Measurements from ENCODE around the gene PFKP. TPM values are rescaled to one million over a fixed set of nuclear protein-coding genes. Genes with fewer than 3 reads are reported as not detected.

PFKP gene
- total RNA-seq, 1 donor from 2014 or later: 52.3 TPM

DNA sequence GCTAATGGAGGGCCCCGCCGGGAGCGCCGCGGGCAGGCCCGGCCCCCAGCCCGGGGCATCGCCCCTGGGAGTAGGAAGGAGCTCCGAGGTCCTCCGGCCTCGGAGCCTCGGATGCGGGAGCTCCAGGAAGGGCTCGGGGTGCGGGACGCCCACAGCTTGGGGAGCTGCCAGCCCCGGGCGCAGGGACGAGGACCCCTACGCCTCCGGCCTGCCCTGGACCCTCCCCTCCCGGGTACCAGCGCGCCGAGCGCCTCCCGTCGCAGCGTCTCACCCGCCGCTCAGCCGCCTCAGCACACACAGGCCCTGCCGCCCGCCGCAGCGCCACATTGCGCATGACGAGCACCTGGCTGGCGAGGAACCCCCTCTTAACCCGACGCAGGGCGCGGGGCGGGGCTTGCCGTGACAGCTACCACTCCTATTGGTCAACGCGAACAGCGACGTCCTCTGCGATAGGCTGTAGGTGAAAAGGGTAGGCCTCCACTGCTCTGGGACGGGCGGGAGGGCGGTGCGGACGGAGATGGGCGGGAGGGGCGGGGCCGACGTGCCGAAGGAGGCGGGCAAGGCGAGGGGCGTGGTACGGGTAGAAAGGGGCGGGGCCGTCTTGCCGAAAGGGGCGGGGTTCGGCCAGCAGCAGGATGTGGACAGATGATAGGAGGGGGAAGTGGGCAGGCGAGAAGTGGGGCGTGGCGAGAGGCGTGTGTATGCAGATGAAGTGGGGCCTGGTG lies 105.3 kb downstream of the PFKP start, which contains the start of gene PITRM1:
TSS of gene PITRM1 (minus strand) at position 337 of the 725 bp plus-strand sequence. CDS start at position 327, 10 bp downstream.
- H3K36me3 Mint-ChIP-seq (ENCODE audit: low read depth, unreplicated experiment): peaks cover 12% of the 10 kb centered on the region
- H3K27ac Mint-ChIP-seq (ENCODE audit: unreplicated experiment): no peak within 1 kb of the TSS
- TF ChIP-seq, protein P1, sequence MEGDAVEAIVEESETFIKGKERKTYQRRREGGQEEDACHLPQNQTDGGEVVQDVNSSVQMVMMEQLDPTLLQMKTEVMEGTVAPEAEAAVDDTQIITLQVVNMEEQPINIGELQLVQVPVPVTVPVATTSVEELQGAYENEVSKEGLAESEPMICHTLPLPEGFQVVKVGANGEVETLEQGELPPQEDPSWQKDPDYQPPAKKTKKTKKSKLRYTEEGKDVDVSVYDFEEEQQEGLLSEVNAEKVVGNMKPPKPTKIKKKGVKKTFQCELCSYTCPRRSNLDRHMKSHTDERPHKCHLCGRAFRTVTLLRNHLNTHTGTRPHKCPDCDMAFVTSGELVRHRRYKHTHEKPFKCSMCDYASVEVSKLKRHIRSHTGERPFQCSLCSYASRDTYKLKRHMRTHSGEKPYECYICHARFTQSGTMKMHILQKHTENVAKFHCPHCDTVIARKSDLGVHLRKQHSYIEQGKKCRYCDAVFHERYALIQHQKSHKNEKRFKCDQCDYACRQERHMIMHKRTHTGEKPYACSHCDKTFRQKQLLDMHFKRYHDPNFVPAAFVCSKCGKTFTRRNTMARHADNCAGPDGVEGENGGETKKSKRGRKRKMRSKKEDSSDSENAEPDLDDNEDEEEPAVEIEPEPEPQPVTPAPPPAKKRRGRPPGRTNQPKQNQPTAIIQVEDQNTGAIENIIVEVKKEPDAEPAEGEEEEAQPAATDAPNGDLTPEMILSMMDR (IDR thresholded peaks at IDR 0.05; ENCODE audit: unreplicated experiment): no peak
- no peaks in the 10 kb centered on the region for H3K9me3 Mint-ChIP-seq (ENCODE audit: unreplicated experiment)
- H3K4me3 Mint-ChIP-seq (ENCODE audit: unreplicated experiment): peak within 1 kb of the TSS; percentile 91
- peak; percentile 97 for DNase-seq (ENCODE audit: low spot score)
- H3K27me3 Mint-ChIP-seq (ENCODE audit: unreplicated experiment): peaks cover 5% of the 10 kb centered on the region
- H3K4me1 Mint-ChIP-seq (ENCODE audit: unreplicated experiment): peaks cover 6% of the 10 kb centered on the region

GRCh38 chr10:3173171-3173878 lies 106.0 kb downstream of the PFKP start:
- H3K4me3 Mint-ChIP-seq (ENCODE audit: unreplicated experiment): peak overlapping the region; percentile 86
- H3K27me3 Mint-ChIP-seq (ENCODE audit: unreplicated experiment): peaks cover 4% of the 10 kb centered on the region
- H3K27ac Mint-ChIP-seq (ENCODE audit: unreplicated experiment): no peak overlapping the region
- H3K36me3 Mint-ChIP-seq (ENCODE audit: low read depth, unreplicated experiment): peaks cover 12% of the 10 kb centered on the region
- peaks cover 6% of the 10 kb centered on the region for H3K4me1 Mint-ChIP-seq (ENCODE audit: unreplicated experiment)
- TF ChIP-seq, protein P1 (IDR thresholded peaks at IDR 0.05; ENCODE audit: unreplicated experiment): no peak
- no peak for DNase-seq (ENCODE audit: low spot score)
- H3K9me3 Mint-ChIP-seq (ENCODE audit: unreplicated experiment): no peaks in the 10 kb centered on the region

GRCh38 chr10:3178042-3178441 lies 110.7 kb downstream of the PFKP start:
- Mint-ChIP-seq H3K4me3 (ENCODE audit: unreplicated experiment) (no peak overlapping the region), H3K27ac (ENCODE audit: unreplicated experiment) (no peak overlapping the region), H3K36me3 (ENCODE audit: low read depth, unreplicated experiment) (no peaks in the 10 kb centered on the region), H3K4me1 (ENCODE audit: unreplicated experiment) (peaks cover 6% of the 10 kb centered on the region), H3K9me3 (ENCODE audit: unreplicated experiment) (no peaks in the 10 kb centered on the region), H3K27me3 (ENCODE audit: unreplicated experiment) (no peaks in the 10 kb centered on the region)
- no peak for DNase-seq (ENCODE audit: low spot score)
- TF ChIP-seq, protein P1 (IDR thresholded peaks at IDR 0.05; ENCODE audit: unreplicated experiment): no peak

GRCh38 chr10:3179174-3179573 lies 111.8 kb downstream of the PFKP start:
- no peaks in the 10 kb centered on the region for H3K9me3 Mint-ChIP-seq (ENCODE audit: unreplicated experiment)
- DNase-seq (ENCODE audit: low spot score): no peak
- H3K27me3 Mint-ChIP-seq (ENCODE audit: unreplicated experiment): no peaks in the 10 kb centered on the region
- H3K4me1 Mint-ChIP-seq (ENCODE audit: unreplicated experiment): peaks cover 4% of the 10 kb centered on the region
- H3K27ac Mint-ChIP-seq (ENCODE audit: unreplicated experiment): no peak overlapping the region
- TF ChIP-seq, protein P1 (IDR thresholded peaks at IDR 0.05; ENCODE audit: unreplicated experiment): no peak
- H3K4me3 Mint-ChIP-seq (ENCODE audit: unreplicated experiment): no peak overlapping the region
- H3K36me3 Mint-ChIP-seq (ENCODE audit: low read depth, unreplicated experiment): no peaks in the 10 kb centered on the region

All from endothelial cell (in vitro differentiated cells).